ENCODE measurements around the gene PEX13. TPM values are rescaled to one million over a fixed set of nuclear protein-coding genes. Genes with fewer than 3 reads are reported as not detected.

The PEX13 gene
- total RNA-seq, 1 experiment from 2014 or later: 22.4 TPM

DNA sequence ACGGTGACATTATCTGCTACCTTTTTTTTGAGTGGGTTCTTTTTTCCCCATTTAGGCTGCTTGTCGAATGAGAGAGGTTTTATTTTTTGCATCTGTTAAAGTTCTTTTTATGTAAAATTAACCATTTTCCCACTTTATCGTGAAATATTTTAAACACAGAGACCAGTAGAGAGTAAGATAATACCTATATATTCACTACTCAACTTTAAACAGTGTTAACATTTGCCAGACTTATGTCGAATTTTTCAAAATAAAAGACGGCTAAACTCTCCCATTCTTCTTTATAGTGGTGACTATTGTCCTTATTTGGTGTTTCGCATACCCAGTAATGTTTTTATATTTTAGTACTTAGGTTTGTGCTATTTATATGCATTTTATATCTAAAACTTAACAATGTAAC is 1.3 kb downstream of the PEX13 start:
- Histone ChIP-seq H2BK12ac (ENCODE audit: insufficient read length, low read depth, low read length) (no peak overlapping the region), H4K91ac (ENCODE audit: insufficient read length, low read depth, low read length) (no peak overlapping the region), H2BK120ac (ENCODE audit: low read depth, low read length, poor library complexity, severe bottlenecking) (no peak overlapping the region)

More for the DNA sequence above, 1.3 kb downstream of the PEX13 start:
- no peaks in the 10 kb centered on the region for H3K27me3 ChIP-seq (ENCODE audit: insufficient read depth, low read length)
- H3K27me3 Mint-ChIP-seq (ENCODE audit: low read depth): no peaks in the 10 kb centered on the region
- H3K4me3 Mint-ChIP-seq: peak overlapping the region; percentile 90 to 100
- no peak overlapping the region for H4K8ac ChIP-seq (replicated peaks; ENCODE audit: insufficient read length, low read depth, low read length)
- H3K4ac ChIP-seq (ENCODE audit: low read depth, low read length): no peak overlapping the region
- no peak overlapping the region for H3K56ac ChIP-seq (ENCODE audit: insufficient read length, low read depth, low read length)
- H3K4me1 Mint-ChIP-seq: peaks cover 12 to 20% of the 10 kb centered on the region in 2 experiments
- peaks cover 7 to 19% (median 17%) of the 10 kb centered on the region in 3 experiments; a peak in 6 of 7 replicates for H3K36me3 Mint-ChIP-seq (ENCODE audit: insufficient read depth in 1 of 3, low read depth in 3 of 3)
- H3K79me2 ChIP-seq (ENCODE audit: insufficient read depth, low read length): peaks cover 4% of the 10 kb centered on the region; the same call in 1 of the 2 replicates
- no peak overlapping the region for H2AFZ ChIP-seq (ENCODE audit: low read length)
- H3K9me3 ChIP-seq (ENCODE audit: control insufficient read depth, low read depth, low read length): no peaks in the 10 kb centered on the region
- H3K9ac ChIP-seq (ENCODE audit: extremely low read depth, insufficient read length, low read length): no peak overlapping the region
- TF ChIP-seq, protein P1, sequence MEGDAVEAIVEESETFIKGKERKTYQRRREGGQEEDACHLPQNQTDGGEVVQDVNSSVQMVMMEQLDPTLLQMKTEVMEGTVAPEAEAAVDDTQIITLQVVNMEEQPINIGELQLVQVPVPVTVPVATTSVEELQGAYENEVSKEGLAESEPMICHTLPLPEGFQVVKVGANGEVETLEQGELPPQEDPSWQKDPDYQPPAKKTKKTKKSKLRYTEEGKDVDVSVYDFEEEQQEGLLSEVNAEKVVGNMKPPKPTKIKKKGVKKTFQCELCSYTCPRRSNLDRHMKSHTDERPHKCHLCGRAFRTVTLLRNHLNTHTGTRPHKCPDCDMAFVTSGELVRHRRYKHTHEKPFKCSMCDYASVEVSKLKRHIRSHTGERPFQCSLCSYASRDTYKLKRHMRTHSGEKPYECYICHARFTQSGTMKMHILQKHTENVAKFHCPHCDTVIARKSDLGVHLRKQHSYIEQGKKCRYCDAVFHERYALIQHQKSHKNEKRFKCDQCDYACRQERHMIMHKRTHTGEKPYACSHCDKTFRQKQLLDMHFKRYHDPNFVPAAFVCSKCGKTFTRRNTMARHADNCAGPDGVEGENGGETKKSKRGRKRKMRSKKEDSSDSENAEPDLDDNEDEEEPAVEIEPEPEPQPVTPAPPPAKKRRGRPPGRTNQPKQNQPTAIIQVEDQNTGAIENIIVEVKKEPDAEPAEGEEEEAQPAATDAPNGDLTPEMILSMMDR (conservative IDR thresholded peaks at IDR 0.05): no peak
- DNase-seq: no peak
- H3K27ac ChIP-seq (ENCODE audit: insufficient read length, low read depth, low read length): no peak overlapping the region
- H3K4me1 ChIP-seq (ENCODE audit: insufficient read depth, low read length): no peaks in the 10 kb centered on the region
- H3K14ac ChIP-seq (ENCODE audit: insufficient read depth, low read length): no peak overlapping the region
- H2BK15ac ChIP-seq (ENCODE audit: low read depth, low read length): no peak overlapping the region
- H4K5ac ChIP-seq (ENCODE audit: insufficient read length, low read depth, low read length): no peak overlapping the region
- no peaks in the 10 kb centered on the region for H4K20me1 ChIP-seq (ENCODE audit: control insufficient read depth, insufficient read depth, insufficient read length)
- no peak overlapping the region for H3K27ac Mint-ChIP-seq
- H2BK5ac ChIP-seq (ENCODE audit: insufficient read length, low read length): no peak overlapping the region
- H3K23ac ChIP-seq (ENCODE audit: insufficient read length, low read depth, low read length): no peak overlapping the region
- peaks cover 6% of the 10 kb centered on the region for H3K23me2 ChIP-seq (ENCODE audit: insufficient read length, low read depth, low read length, poor library complexity, severe bottlenecking)
- WGBS (ENCODE audit: extremely low coverage, insufficient read length, low lambda C conversion rate): no CpG with 5 or more reads among the region's 6 CpGs
- no peak overlapping the region for H2BK20ac ChIP-seq (ENCODE audit: low read depth, low read length, poor library complexity, severe bottlenecking)
- peaks cover 4% of the 10 kb centered on the region for H3K79me1 ChIP-seq (ENCODE audit: insufficient read depth, low read depth, low read length, poor library complexity, severe bottlenecking)
- no peak overlapping the region for H2AK5ac ChIP-seq (ENCODE audit: insufficient read length, low read length)
- no peak overlapping the region for H3K18ac ChIP-seq (ENCODE audit: insufficient read length, low read depth, low read length)
- no peaks in the 10 kb centered on the region for H3K9me3 Mint-ChIP-seq
- peak overlapping the region; percentile 90 for H3K4me2 ChIP-seq (ENCODE audit: insufficient read depth, insufficient read length, low read length)
- no peak overlapping the region for H3T11ph ChIP-seq (ENCODE audit: low read length)

All from H9 (cell line).